ENCODE results near the gene CAMK2B.
A peak's percentile ranks its signal among the peaks of the same experiment; 100 is the strongest.

Gene CAMK2B

DNA sequence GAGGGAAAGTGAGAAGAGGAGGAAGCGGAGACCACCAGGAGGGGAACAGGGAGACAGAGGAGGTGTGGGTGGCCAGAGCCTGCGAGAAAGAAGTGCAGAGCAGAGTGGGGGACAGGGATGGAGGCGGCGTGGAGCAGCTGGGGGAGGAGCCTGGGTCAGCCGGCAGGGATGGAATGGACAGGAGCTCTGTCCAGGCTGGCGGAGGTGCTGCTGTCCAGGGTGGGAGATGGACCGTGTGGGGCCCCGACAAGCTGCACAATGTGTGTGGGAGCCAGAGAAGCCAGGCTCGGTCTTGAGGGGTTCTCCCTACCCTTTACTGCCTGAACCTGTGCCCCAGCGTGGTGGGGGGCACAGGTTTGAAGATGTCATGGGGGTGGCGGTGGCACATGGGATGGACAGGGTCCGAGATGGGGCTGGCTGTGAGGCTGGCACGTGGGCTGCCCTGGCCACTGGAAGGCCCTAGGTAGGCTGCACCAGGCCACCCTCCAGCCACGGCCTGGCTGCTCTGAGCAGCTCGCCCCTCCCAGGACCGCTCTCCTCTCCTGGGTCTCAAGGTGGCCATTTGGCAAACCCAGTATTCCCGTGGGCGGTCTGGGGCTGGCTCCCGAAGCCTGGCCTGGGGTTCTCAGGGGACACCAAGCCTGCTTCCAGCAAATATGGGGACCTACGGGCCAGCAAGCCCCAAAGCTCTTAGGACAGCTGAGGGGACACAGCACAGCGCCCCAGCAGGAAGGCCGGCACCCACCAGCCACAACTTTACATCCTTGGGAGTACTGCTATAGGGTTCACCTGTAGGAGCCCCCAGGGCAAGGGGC, 92.3 kb downstream of the CAMK2B start:
- no peak for TF ChIP-seq POLR2AphosphoS5 (IDR thresholded peaks at IDR 0.05; ENCODE audit: low read depth, low read length)
- TF ChIP-seq SIN3A (IDR thresholded peaks at IDR 0.05; ENCODE audit: borderline replicate concordance, insufficient read depth, low read length) = no peak
- peak in 1 of 2 experiments; percentile 28; a peak in 1 of 4 replicates for TF ChIP-seq REST (IDR thresholded peaks at IDR 0.05; ENCODE audit: insufficient read depth in 1 of 2, low read depth in 2 of 2, low read length in 2 of 2)

- TF ChIP-seq POLR2AphosphoS5 (IDR thresholded peaks at IDR 0.05; ENCODE audit: low read depth, low read length) (no peak), REST (IDR thresholded peaks at IDR 0.05; ENCODE audit: insufficient read depth in 1 of 2, low read depth in 2 of 2, low read length in 2 of 2) (no peak), FOXP2 (optimal IDR thresholded peaks at IDR 0.05; ENCODE audit: borderline replicate concordance, extremely low read depth, extremely low read length, insufficient read depth) (no peak), SIN3A (IDR thresholded peaks at IDR 0.05; ENCODE audit: borderline replicate concordance, insufficient read depth, low read length) (no peak), TAF1 (IDR thresholded peaks at IDR 0.05; ENCODE audit: borderline replicate concordance, insufficient read depth, low read length) (no peak)
Observed at GRCh38 chr7:44232396-44232795, 93.0 kb downstream of the CAMK2B start.

DNA sequence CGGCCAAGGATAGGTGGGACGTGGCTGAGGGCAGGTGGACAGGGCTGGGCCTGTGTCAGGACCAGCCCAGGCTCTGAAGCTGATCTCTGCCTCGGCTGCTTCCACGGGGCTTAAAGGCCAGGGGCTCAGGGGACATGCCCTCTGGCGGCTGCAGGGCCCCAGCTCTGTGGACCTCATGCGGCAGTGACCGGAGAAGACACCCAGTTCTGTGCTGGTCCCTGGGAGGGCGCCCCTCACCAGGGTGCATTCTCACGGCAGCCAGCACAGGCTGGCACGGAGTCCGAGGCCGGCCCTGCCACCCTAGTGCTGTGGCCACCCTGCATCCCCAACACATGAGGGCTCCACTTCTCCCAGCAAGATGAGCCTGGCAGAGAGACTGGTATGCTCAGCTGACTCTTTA, 94.3 kb downstream of the CAMK2B start:
- TF ChIP-seq REST (IDR thresholded peaks at IDR 0.05; ENCODE audit: insufficient read depth in 1 of 2, low read depth in 2 of 2, low read length in 2 of 2) (no peak), TAF1 (IDR thresholded peaks at IDR 0.05; ENCODE audit: borderline replicate concordance, insufficient read depth, low read length) (no peak)

GRCh38 chr7:44230286-44230685, 95.1 kb downstream of the CAMK2B start:
- TF ChIP-seq POLR2AphosphoS5 (IDR thresholded peaks at IDR 0.05; ENCODE audit: low read depth, low read length) = no peak
- TF ChIP-seq REST (IDR thresholded peaks at IDR 0.05; ENCODE audit: insufficient read depth in 1 of 2, low read depth in 2 of 2, low read length in 2 of 2) = no peak
- TF ChIP-seq SIN3A (IDR thresholded peaks at IDR 0.05; ENCODE audit: borderline replicate concordance, insufficient read depth, low read length) = no peak
- TF ChIP-seq FOXP2 (optimal IDR thresholded peaks at IDR 0.05; ENCODE audit: borderline replicate concordance, extremely low read depth, extremely low read length, insufficient read depth) = no peak
- TF ChIP-seq TAF1 (IDR thresholded peaks at IDR 0.05; ENCODE audit: borderline replicate concordance, insufficient read depth, low read length) = no peak

Data from PFSK-1 (cell line).